Smooth muscle cell (in vitro differentiated cells): Measurements from ENCODE around the gene ADAM11. TPM values are rescaled to one million over a fixed set of nuclear protein-coding genes. Genes with fewer than 3 reads are reported as not detected.

ENCODE experiments used
- DNase-seq: peaks from one replicate; lab custom pipeline; 2025; ENCODE audit not compliant: unreplicated experiment; lab: John Stamatoyannopoulos, UW
- H2AFZ ChIP-seq: fragments of 200-600 bp; sonication (generic); 2 replicates; pipeline ENCODE4 v1.6.0; 2016; ENCODE audit warnings: antibody characterized with exemption, low read depth, mild to moderate bottlenecking
- H3F3A ChIP-seq: fragments of 200-600 bp; sonication (generic); 2 replicates; pipeline ENCODE4 v1.6.0; 2017; ENCODE audit warnings: antibody characterized with exemption, low read depth
- H3K27ac ChIP-seq: fragments of 200-600 bp; sonication (generic); 2 replicates; pipeline ENCODE4 v1.5.1; 2016; ENCODE audit warnings: low read depth, mild to moderate bottlenecking
- H3K27me3 ChIP-seq: fragments of 200-600 bp; sonication (generic); 2 replicates; pipeline ENCODE4 v1.6.1; 2016; ENCODE audit warnings: low read depth, mild to moderate bottlenecking
- H3K36me3 ChIP-seq: fragments of 200-600 bp; sonication (generic); 2 replicates; pipeline ENCODE4 v1.5.1; 2016; ENCODE audit warnings: low read depth
- H3K4me1 ChIP-seq: fragments of 200-600 bp; sonication (generic); 2 replicates; pipeline ENCODE4 v1.5.1; 2016; ENCODE audit warnings: low read depth
- H3K4me2 ChIP-seq: fragments of 200-600 bp; sonication (generic); 2 replicates; pipeline ENCODE4 v1.6.0; 2016; ENCODE audit warnings: mild to moderate bottlenecking
- H3K4me3 ChIP-seq: fragments of 200-600 bp; sonication (generic); 2 replicates; pipeline ENCODE4 v1.5.1; 2016; ENCODE audit warnings: mild to moderate bottlenecking
- H3K79me2 ChIP-seq: fragments of 200-600 bp; sonication (generic); 2 replicates; pipeline ENCODE4 v1.6.0; 2016; ENCODE audit warnings: low read depth, mild to moderate bottlenecking
- H3K9ac ChIP-seq: fragments of 200-600 bp; sonication (generic); 2 replicates; pipeline ENCODE4 v1.6.0; 2016; ENCODE audit warnings: low read depth
- H3K9me3 ChIP-seq: fragments of 200-600 bp; sonication (generic); replicated peaks from 2 replicates; pipeline ENCODE4 v1.5.1; 2016; ENCODE audit warnings: low read depth
- H4K20me1 ChIP-seq: fragments of 200-600 bp; sonication (generic); 2 replicates; pipeline ENCODE4 v1.6.0; 2016; ENCODE audit warnings: low read depth
- CTCF ChIP-seq: fragments of 200-600 bp; sonication (generic); IDR thresholded peaks from 2 replicates; pipeline ENCODE4 v1.5.1; 2017; ENCODE audit warnings: borderline replicate concordance, mild to moderate bottlenecking, antibody characterized with exemption; ENCODE audit not compliant: insufficient read depth, poor library complexity, severe bottlenecking
- WGBS: methylation state at CpG from one replicate; pipeline ENCODE4 v1.1.7; 2016; ENCODE audit warnings: low lambda C conversion rate; 5-methylcytosine and 5-hydroxymethylcytosine counted together
- polyA plus RNA-seq: library from polyadenylated mRNA; unstranded; fragments of >200 nt; fragmentation: Nextera tagmentation; extraction: Ambion mirVana; gene quantifications from 2 replicates; pipeline ENCODE4 v1.2.1, GENCODE V29; 2016
- total RNA-seq: library from RNA; depleted of rRNA; stranded (reverse); fragments of >200 nt; gene quantifications from 2 replicates; pipeline ENCODE4 v1.2.3, GENCODE V29; 2014

ADAM11 gene
- total and polyA plus RNA-seq, 2 experiments from 2014 or later, result 0.48 TPM; not detected in 1

DNA sequence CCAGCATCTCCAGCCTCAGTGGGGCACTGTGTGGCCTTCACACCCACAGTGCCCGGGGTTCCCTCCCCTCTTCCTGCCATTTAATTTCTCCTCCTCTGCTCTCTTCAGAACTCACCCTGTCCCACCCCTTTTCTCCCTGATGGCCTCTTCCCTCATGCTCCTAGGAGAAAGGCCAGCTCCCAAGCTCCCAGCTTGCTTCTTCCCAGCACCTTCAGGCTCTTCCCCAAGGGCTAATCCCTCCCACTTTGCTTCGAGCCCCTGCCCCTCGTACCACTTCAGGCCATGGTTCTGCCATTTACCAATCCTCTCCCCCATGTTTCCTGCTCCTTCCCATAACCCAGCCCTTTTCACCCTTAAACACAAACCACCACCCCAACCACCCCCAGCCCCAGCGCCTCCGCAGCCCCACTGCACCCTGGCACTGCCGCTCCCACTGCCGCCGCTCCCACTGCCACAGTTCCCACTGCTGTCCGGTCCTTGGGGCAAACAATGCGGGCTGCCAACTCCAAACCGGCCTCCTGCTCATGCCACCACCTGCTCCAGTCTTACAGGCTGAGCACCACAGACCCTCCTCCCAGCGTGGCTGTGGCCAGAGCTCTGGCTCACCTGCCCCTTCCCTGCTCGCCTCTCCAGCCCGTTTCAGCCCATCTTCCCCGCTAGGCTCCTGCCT is 28.6 kb downstream of the ADAM11 start:
- WGBS, result 93% methylated on average over 13 of the region's 15 CpGs
- H3K27me3 ChIP-seq, result no peaks in the 10 kb centered on the region
- H3K9me3 ChIP-seq, result no peaks in the 10 kb centered on the region
- DNase-seq, result no peak
- H3K9ac ChIP-seq, result no peak overlapping the region
- no peaks in the 10 kb centered on the region for H3F3A ChIP-seq
- H3K4me2 ChIP-seq, result no peak overlapping the region
- no peaks in the 10 kb centered on the region for H3K36me3 ChIP-seq
- peaks cover 2% of the 10 kb centered on the region for H3K4me1 ChIP-seq
- no peak overlapping the region for H3K4me3 ChIP-seq
- H3K79me2 ChIP-seq, result no peaks in the 10 kb centered on the region
- no peak overlapping the region for H2AFZ ChIP-seq
- H3K27ac ChIP-seq, result no peak overlapping the region
- no peak for TF ChIP-seq CTCF
- H4K20me1 ChIP-seq, result no peaks in the 10 kb centered on the region

- Histone ChIP-seq H3K9ac (no peak overlapping the region), H3K79me2 (no peaks in the 10 kb centered on the region), H3K27me3 (no peaks in the 10 kb centered on the region), H3F3A (no peaks in the 10 kb centered on the region), H2AFZ (no peak overlapping the region), H3K27ac (no peak overlapping the region), H3K36me3 (no peaks in the 10 kb centered on the region), H3K4me1 (no peaks in the 10 kb centered on the region), H3K9me3 (no peaks in the 10 kb centered on the region), H4K20me1 (no peaks in the 10 kb centered on the region), H3K4me3 (no peak overlapping the region), H3K4me2 (no peak overlapping the region)
- no peak for TF ChIP-seq CTCF
- no peak for DNase-seq
- 90% methylated on average over 7 of the region's 7 CpGs for WGBS
These were observed 29.4 kb downstream of the ADAM11 start for GRCh38 chr17:44788139-44788538.

DNA sequence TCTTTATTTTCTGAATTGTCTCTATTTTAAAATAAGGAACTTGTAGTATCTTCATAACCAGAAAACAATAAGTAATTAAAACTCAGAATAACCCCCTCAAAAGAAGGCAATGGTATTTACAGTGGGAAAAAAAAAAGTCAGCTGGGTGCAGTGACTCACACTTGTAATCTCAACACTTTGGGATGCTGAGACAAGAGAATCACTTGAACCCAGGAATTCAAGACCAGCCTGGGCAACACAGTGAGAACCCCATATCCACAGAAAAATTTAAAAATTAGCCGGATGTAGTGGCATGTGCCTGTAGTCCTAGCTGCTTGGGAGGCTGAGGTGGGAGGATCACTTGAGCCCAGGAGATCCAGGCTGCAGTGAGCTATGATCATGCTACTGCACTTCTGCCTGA is 33.5 kb downstream of the ADAM11 start:
- H3K27ac ChIP-seq, result peak overlapping the region; percentile 4
- no peaks in the 10 kb centered on the region for H3K79me2 ChIP-seq
- no peak for TF ChIP-seq CTCF
- peaks cover 11% of the 10 kb centered on the region for H3F3A ChIP-seq
- DNase-seq, result no peak
- no peaks in the 10 kb centered on the region for H3K27me3 ChIP-seq
- H3K36me3 ChIP-seq, result no peaks in the 10 kb centered on the region
- H3K4me3 ChIP-seq, result no peak overlapping the region
- no peak overlapping the region for H2AFZ ChIP-seq
- H3K9ac ChIP-seq, result no peak overlapping the region
- 50% methylated on average over 1 of the region's 1 CpG for WGBS
- H3K4me1 ChIP-seq, result no peaks in the 10 kb centered on the region
- no peaks in the 10 kb centered on the region for H3K9me3 ChIP-seq
- no peak overlapping the region for H3K4me2 ChIP-seq
- no peaks in the 10 kb centered on the region for H4K20me1 ChIP-seq
